HEK293T (cell line): ENCODE results near the gene AFTPH.

Experiments used
- CTCF ChIA-PET: fragments of 350-600 bp; formaldehyde crosslinking; extraction: SDS; loops from one replicate; lab custom pipeline; 2021; ENCODE audit warnings: antibody characterized with exemption, inconsistent platforms; lab: Yijun Ruan, JAX
- POLR2A ChIA-PET: fragments of 350-600 bp; formaldehyde crosslinking; extraction: SDS; loops from one replicate; lab custom pipeline; 2020; ENCODE audit warnings: antibody characterized with exemption, inconsistent platforms; lab: Yijun Ruan, JAX
- DNase-seq: peaks from one replicate; pipeline ENCODE4 v3.0.0; 2012; ENCODE audit warnings: mixed read lengths; ENCODE audit errors: extremely low spot score
- ARNT ChIP-seq: fragments of 450-650 bp; IDR thresholded peaks from 2 replicates; pipeline ENCODE4 v1.6.1; 2017; ENCODE audit warnings: mild to moderate bottlenecking
- BHLHE40 ChIP-seq: fragments of 450-650 bp; IDR thresholded peaks from 2 replicates; pipeline ENCODE4 v1.6.1; 2016; ENCODE audit warnings: mild to moderate bottlenecking, moderate library complexity, borderline replicate concordance
- CTBP1 ChIP-seq: fragments of 450-650 bp; IDR thresholded peaks from 2 replicates; pipeline ENCODE4 v1.6.1; 2016; ENCODE audit warnings: borderline replicate concordance
- ELF4 ChIP-seq: fragments of 450-650 bp; IDR thresholded peaks from 2 replicates; pipeline ENCODE4 v1.6.1; 2017; ENCODE audit warnings: antibody characterized with exemption
- FOXA1 ChIP-seq: fragments of 450-650 bp; IDR thresholded peaks from 2 replicates; pipeline ENCODE4 v1.6.1; 2016; ENCODE audit warnings: mild to moderate bottlenecking
- FOXK2 ChIP-seq: fragments of 450-650 bp; IDR thresholded peaks from 2 replicates; pipeline ENCODE4 v1.6.1; 2016; ENCODE audit warnings: mild to moderate bottlenecking
- FOXM1 ChIP-seq: fragments of 450-650 bp; IDR thresholded peaks from 2 replicates; pipeline ENCODE4 v1.6.1; 2017; ENCODE audit warnings: mild to moderate bottlenecking, borderline replicate concordance
- HDGF ChIP-seq: fragments of 450-650 bp; IDR thresholded peaks from 2 replicates; pipeline ENCODE4 v1.6.1; 2017; ENCODE audit warnings: antibody characterized with exemption, borderline replicate concordance
- L3MBTL2 ChIP-seq: fragments of 450-650 bp; conservative IDR thresholded peaks from 2 replicates; pipeline ENCODE4 v1.6.1; 2016; ENCODE audit warnings: mild to moderate bottlenecking
- LEF1 ChIP-seq: fragments of 450-650 bp; IDR thresholded peaks from 2 replicates; pipeline ENCODE4 v1.6.1; 2017; ENCODE audit warnings: mild to moderate bottlenecking, borderline replicate concordance
- NFRKB ChIP-seq: fragments of 450-650 bp; IDR thresholded peaks from 2 replicates; pipeline ENCODE4 v1.6.1; 2016; ENCODE audit warnings: mild to moderate bottlenecking, moderate library complexity
- SP1 ChIP-seq: fragments of 450-650 bp; IDR thresholded peaks from 2 replicates; pipeline ENCODE4 v1.6.1; 2017
- SUZ12 ChIP-seq: fragments of 450-650 bp; IDR thresholded peaks from 2 replicates; pipeline ENCODE4 v1.6.1; 2016; ENCODE audit warnings: mild to moderate bottlenecking
- TARDBP ChIP-seq: fragments of 450-650 bp; IDR thresholded peaks from 2 replicates; pipeline ENCODE4 v1.6.1; 2016
- ZNF384 ChIP-seq: fragments of 450-650 bp; IDR thresholded peaks from 2 replicates; pipeline ENCODE4 v1.6.1; 2016
- TF ChIP-seq, protein P1 (sequence below): fragments of 450-650 bp; IDR thresholded peaks from 2 replicates; pipeline ENCODE4 v1.6.1; 2016

AFTPH gene

DNA sequence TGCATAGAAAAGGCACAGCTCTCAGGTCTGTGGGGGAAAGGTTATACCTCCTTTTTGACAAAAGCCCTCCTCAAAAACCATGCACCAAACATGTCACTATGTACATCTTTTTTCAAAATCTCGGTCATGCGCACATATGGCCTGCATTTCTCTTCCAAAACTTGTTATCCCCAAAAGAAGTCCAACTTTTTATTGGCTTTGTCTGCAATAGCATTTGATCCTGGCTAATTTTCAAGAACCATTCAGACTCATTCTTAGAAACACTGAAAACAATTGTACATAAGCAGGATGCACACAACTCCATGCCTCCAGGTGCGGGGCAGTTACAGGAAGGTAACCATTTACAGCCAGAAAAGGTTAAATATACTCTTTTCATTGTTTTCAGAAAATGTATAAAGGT, 107.6 kb downstream of the AFTPH start:
- TF ChIP-seq NFRKB = no peak
- no peak for TF ChIP-seq ARNT
- DNase-seq = no peak
- ChIA-PET CTCF (no interaction called here), POLR2A (no interaction called here)

DNA sequence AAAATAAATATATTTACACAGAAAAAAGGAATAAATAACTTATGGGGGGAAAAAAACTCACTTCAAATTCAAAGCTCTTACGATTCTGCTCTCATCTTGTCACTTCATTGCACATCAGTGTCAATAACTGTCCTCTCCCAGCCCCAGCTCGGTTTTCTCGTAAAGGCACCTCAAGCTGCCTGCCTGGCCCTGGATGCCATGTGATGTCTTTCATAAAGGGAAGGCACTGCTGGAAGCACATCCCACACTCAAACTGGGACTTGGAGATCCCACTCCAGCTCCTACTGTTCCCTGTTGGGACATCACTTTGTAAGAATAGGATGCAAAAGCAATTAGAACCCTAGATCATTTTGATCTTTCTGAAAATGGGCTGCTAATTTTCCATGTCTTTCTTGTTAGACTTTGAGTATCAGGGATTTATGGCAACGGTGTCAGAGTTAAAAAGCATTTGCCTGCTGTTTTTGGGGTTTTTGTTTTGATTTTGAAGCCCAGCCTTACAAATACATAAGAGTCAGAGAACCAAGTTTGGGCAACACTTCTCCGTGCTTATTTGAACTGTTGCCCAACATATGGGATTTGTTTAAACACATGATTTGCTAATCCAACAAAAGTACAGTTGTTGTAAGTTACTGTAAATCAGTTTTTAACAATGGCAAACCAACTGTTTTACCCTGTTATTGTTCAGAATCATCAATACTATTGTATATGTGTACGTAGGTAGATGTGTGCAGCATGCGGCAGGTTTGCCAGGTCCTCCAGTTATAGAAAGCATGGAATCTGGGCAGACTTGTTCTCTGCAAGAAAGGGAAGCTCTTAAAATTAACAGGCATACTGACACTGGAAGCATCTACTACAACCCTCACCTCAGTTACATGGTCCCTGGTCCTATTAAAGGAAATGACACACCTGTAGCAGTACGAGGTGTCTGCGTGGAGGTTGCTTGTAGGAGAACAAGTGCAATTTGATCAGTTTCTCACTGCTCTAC, 109.0 kb downstream of the AFTPH start:
- TF ChIP-seq BHLHE40 (no peak), FOXM1 (no peak), NFRKB (no peak), HDGF (no peak), ZNF384 (no peak), SP1 (no peak), SUZ12 (no peak), CTBP1 (no peak), FOXA1 (no peak), ARNT (no peak), FOXK2 (no peak), L3MBTL2 (no peak), TARDBP (no peak), ELF4 (no peak), LEF1 (no peak)
- TF ChIP-seq, protein P1, sequence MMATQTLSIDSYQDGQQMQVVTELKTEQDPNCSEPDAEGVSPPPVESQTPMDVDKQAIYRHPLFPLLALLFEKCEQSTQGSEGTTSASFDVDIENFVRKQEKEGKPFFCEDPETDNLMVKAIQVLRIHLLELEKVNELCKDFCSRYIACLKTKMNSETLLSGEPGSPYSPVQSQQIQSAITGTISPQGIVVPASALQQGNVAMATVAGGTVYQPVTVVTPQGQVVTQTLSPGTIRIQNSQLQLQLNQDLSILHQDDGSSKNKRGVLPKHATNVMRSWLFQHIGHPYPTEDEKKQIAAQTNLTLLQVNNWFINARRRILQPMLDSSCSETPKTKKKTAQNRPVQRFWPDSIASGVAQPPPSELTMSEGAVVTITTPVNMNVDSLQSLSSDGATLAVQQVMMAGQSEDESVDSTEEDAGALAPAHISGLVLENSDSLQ = no peak
- POLR2A ChIA-PET = no interaction called here
- CTCF ChIA-PET = interaction anchor here (0.6 to 1.2 kb wide), 2 partner anchors 13 to 33 kb away, joined by 3 read pairs; no protein-coding TSS in a partner anchor
- no peak for DNase-seq

DNA sequence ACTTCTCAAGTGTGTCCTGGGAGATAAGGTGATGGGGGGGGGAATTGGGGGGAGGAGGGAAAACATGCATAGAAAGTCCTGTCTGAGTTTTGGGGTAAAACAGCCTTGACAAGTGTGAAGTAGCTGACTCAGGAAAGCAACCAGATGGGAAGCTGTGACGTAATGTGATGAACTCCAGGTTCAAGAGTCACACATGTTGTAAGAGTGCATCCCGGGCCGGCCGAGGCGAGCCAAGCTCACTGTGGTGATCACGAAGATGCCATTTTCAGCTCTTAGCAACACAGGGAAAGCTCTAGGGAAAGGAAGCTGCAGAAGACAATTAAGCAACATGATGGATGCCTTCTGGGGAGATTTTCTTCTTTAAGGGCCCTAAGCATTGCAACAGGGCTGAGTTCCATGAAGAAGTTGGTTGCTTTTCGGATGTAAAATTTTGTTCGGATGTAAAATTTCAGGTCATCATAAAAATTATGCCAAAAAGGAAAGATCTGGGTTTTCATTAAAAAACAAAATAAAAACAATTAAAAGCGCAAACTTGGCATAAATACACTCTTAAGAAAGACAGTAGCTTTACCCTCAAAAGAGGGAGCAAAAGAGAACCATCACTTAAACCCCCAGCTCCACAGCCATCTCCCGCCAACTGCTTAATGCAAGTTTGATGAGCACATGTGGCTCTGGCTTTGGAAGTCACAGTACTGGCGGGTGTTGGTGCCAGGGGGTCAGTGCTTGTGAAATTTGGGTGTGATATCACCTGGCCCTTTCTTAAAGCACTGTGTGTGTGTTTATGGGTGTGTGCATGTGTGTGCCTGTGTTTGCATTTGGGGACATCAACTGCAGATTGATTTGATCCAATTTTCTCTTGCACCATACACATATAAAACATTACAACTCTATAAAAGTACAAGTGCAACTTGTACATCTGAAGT, 110.5 kb downstream of the AFTPH start:
- no peak for TF ChIP-seq FOXM1
- TF ChIP-seq L3MBTL2 = no peak
- TF ChIP-seq ZNF384 = no peak
- no peak for TF ChIP-seq FOXK2
- TF ChIP-seq NFRKB = no peak
- TF ChIP-seq ARNT = no peak
- TF ChIP-seq TARDBP = no peak
- no peak for TF ChIP-seq LEF1
- TF ChIP-seq HDGF = no peak
- TF ChIP-seq FOXA1 = no peak
- no peak for TF ChIP-seq ELF4
- TF ChIP-seq, protein P1 = no peak
- no peak for TF ChIP-seq BHLHE40
- ChIA-PET CTCF (interaction anchor here (0.6 kb wide), 1 partner anchor 307 kb away, joined by 5 read pairs; no protein-coding TSS in a partner anchor), POLR2A (interaction anchor here (1.2 kb wide), 1 partner anchor 19 kb away, joined by 3 read pairs; the partner anchor contains the start of gene SERTAD2)
- no peak for DNase-seq

DNA sequence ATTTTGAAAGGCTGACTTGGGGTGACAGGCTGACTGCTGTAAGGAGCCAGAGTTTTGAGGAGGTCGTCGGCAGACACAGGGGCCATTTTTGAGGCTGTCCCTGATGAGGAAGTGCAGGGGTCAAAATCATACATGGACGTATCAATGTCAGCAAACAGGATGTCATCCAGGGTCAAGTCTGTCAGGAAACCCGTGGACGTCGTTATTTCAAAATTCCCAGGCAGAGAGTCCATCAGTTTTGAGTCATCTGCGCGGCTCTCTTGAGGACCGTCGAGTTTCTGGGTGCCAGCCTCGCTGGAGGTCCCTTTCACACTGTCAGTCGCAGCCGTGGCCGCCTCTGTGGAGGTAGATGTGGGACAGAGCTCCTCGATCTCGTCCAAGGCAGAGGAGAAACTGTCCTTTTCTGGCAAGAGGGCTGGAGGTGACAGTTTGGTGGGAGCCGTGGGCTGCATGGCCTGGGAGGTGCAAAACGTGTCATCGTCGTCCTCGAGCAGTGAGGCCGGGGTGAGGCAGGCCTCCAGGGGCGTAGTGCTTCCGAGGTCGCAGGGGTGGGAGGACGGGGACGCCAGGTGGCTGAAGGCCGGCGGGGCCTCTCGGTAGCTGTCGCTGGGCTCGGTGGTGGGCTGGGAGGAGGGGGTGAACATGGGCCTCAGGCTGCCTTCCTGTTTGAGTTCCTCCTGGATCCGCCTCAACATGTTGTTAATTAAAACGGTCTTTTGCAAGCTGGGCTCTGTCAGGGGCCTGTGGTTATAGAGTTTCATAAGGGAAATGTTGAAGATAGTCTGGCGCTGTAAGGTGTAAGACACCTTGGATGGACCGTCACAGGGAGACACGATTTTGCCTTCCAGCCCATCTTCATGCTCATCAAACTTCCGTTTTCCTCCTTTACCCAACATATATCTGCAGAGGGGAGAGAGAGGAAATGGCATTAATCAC, 112.1 kb downstream of the AFTPH start:
- ChIA-PET CTCF (no interaction called here), POLR2A (interaction anchor here (1.0 to 1.2 kb wide), 2 partner anchors 18 to 115 kb away, joined by 3 read pairs; partner anchors contain the start of gene SERTAD2)
- TF ChIP-seq LEF1 (no peak), BHLHE40 (no peak), ARNT (no peak), FOXK2 (no peak), CTBP1 (no peak), HDGF (no peak), FOXA1 (no peak), SP1 (no peak)
- no peak for DNase-seq

DNA sequence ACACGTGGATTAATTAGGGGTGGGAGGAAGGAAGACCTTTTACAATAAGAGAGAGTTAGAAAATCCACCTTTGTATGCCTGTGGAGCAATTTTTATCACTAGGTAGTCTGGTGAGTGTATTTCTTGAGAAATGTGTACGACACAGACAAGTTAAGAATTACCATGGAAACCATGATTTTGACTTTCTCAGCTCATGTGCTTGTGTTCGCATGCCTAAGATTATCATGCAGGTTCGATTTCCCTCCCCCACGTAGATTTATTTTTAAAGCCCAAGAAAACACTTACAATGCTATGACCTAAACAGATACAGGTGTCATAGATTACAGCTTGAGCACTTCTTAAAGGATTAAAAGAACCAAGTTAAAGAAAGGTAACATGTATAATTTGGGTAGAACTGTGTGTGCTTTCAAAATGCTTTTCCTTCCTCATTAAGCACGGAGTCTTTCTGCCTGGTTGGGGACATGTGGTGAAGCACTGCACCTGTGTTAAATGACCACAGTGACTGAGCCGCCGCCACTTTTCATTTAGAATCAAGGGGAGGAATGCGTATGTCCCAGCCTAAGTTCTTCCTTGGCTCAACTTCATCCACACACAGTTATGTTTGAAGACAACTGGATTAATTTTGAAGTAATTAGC, 113.0 kb downstream of the AFTPH start:
- CTCF ChIA-PET = interaction anchor here (1.2 to 1.3 kb wide), 2 partner anchors 10 to 12 kb away, joined by 3 read pairs; no protein-coding TSS in a partner anchor
- POLR2A ChIA-PET = interaction anchor here (1.2 kb wide), 1 partner anchor 114 kb away, joined by 3 read pairs; no protein-coding TSS in a partner anchor
- TF ChIP-seq HDGF = no peak
- no peak for TF ChIP-seq ELF4
- no peak for TF ChIP-seq L3MBTL2
- no peak for TF ChIP-seq ARNT
- TF ChIP-seq LEF1 = no peak
- TF ChIP-seq, protein P1 = no peak
- TF ChIP-seq BHLHE40 = no peak
- no peak for TF ChIP-seq TARDBP
- no peak for TF ChIP-seq SP1
- TF ChIP-seq FOXA1 = no peak
- TF ChIP-seq FOXM1 = no peak
- no peak for TF ChIP-seq SUZ12
- TF ChIP-seq CTBP1 = no peak
- no peak for TF ChIP-seq NFRKB
- no peak for TF ChIP-seq FOXK2
- TF ChIP-seq ZNF384 = no peak
- DNase-seq = no peak
